HG03066 (cell line): ENCODE data around the gene RTTN.

Source experiments
- ATAC-seq: cut with Tn5 transposase; IDR thresholded peaks from one replicate; pipeline ENCODE4 v1.9.1; 2021; ENCODE audit warnings: low read depth; ENCODE audit not compliant: unreplicated experiment

Gene RTTN

GRCh38 chr18:70086085-70086484, 119.4 kb downstream of the RTTN start:
- ATAC-seq = no peak

- ATAC-seq = no peak
Measured at GRCh38 chr18:70085641-70086040, 119.8 kb downstream of the RTTN start.

- no peak for ATAC-seq
Measured at GRCh38 chr18:70082430-70082829, 123.1 kb downstream of the RTTN start.

- no peak for ATAC-seq
Measured at GRCh38 chr18:70078106-70078505, 127.4 kb downstream of the RTTN start.

GRCh38 chr18:70075906-70076305, 129.6 kb downstream of the RTTN start:
- ATAC-seq = no peak

- ATAC-seq = no peak
Measured at GRCh38 chr18:70074116-70074515, 131.4 kb downstream of the RTTN start.

- no peak for ATAC-seq
Measured at GRCh38 chr18:70073432-70073831, 132.1 kb downstream of the RTTN start.

- ATAC-seq = no peak
Measured at GRCh38 chr18:70072678-70073077, 132.8 kb downstream of the RTTN start.

- ATAC-seq = no peak
Measured at GRCh38 chr18:70069965-70070364, 135.5 kb downstream of the RTTN start.

GRCh38 chr18:70069382-70069781, 136.1 kb downstream of the RTTN start:
- ATAC-seq = no peak

- no peak for ATAC-seq
Measured at GRCh38 chr18:70068981-70069380, 136.5 kb downstream of the RTTN start.

GRCh38 chr18:70059684-70060083, 145.8 kb downstream of the RTTN start:
- ATAC-seq = no peak

GRCh38 chr18:70058916-70059315, 146.6 kb downstream of the RTTN start:
- ATAC-seq = peak; percentile 95

- ATAC-seq = no peak
Measured at GRCh38 chr18:70047931-70048603, 157.4 kb downstream of the RTTN start.

- no peak for ATAC-seq
Measured at GRCh38 chr18:70046796-70047195, 158.7 kb downstream of the RTTN start.

GRCh38 chr18:70046207-70046606, 159.3 kb downstream of the RTTN start:
- ATAC-seq = no peak

GRCh38 chr18:70044632-70045031, 160.9 kb downstream of the RTTN start:
- ATAC-seq = no peak

GRCh38 chr18:70041459-70042050, 163.9 kb downstream of the RTTN start:
- no peak for ATAC-seq

- no peak for ATAC-seq
Measured at GRCh38 chr18:70039186-70039585, 166.3 kb downstream of the RTTN start.

GRCh38 chr18:70037431-70038061, 167.9 kb downstream of the RTTN start:
- ATAC-seq = no peak

- ATAC-seq = peak; percentile 99
Measured at GRCh38 chr18:70036771-70037347, 168.6 kb downstream of the RTTN start.

GRCh38 chr18:70036168-70036567, 169.3 kb downstream of the RTTN start:
- ATAC-seq = no peak
